Suprapubic skin (tissue), 4 donors: ENCODE data around the gene DPM1.

Experiments used
- CTCF ChIP-seq, 2 donors: fragments of 200-600 bp in 1 of 2; fragments of 450-650 bp in 1 of 2; sonication (generic) in 1 of 2; IDR thresholded peaks; one replicate each; pipeline ENCODE4 v1.5.1; 2016 to 2019; ENCODE audit warnings: antibody characterized with exemption in 2 of 2, mild to moderate bottlenecking in 1 of 2, moderate library complexity in 1 of 2
- EP300 ChIP-seq: sonication (generic); formaldehyde crosslinking; IDR thresholded peaks from one replicate; pipeline ENCODE4 v1.6.1; 2017; ENCODE audit warnings: antibody characterized with exemption
- POLR2A ChIP-seq, 2 donors: fragments of 450-650 bp; IDR thresholded peaks; one replicate each; pipeline ENCODE4 v1.6.1; 2017; ENCODE audit warnings: antibody characterized with exemption in 2 of 2, mild to moderate bottlenecking in 2 of 2, moderate library complexity in 2 of 2
- POLR2AphosphoS5 ChIP-seq, 3 donors: sonication (generic); formaldehyde crosslinking; IDR thresholded peaks; one replicate each; pipeline ENCODE4 v1.6.1; 2017; ENCODE audit warnings: antibody characterized with exemption in 3 of 3

- TF ChIP-seq CTCF (IDR thresholded peaks at IDR 0.05) (no peak), POLR2A (IDR thresholded peaks at IDR 0.05) (no peak), POLR2AphosphoS5 (IDR thresholded peaks at IDR 0.05) (no peak), EP300 (no peak)
Observed at GRCh38 chr20:50953821-50954220, 4.5 kb downstream of the DPM1 start.
